Heart right ventricle (tissue), 16 donors: ENCODE data around the gene TAF10. TPM values are rescaled to one million over a fixed set of nuclear protein-coding genes. Genes with fewer than 3 reads are reported as not detected.

Experiments
- ATAC-seq, 8 donors: fragments of 200-7000 bp; cut with Tn5 transposase; one replicate each; pipeline ENCODE4 v1.9.1; 2020; ENCODE audit warnings: mild to moderate bottlenecking in 8 of 8, moderate library complexity in 8 of 8, moderate number of reproducible peaks in 1 of 8
- DNase-seq, 2 donors: peaks; one replicate each; pipeline ENCODE4 v3.0.0-alpha.2; 2020
- H3K27ac ChIP-seq, 10 donors: fragments of 200-600 bp; sonication (generic) in 2 of 10; one replicate each; pipeline versions ENCODE4 v1.5.0 to v1.8.0; 2020 to 2022; ENCODE audit warnings: mild to moderate bottlenecking in 3 of 10
- H3K27me3 ChIP-seq, 7 donors: fragments of 200-600 bp; one replicate each; pipeline ENCODE4 v1.8.0; 2021 to 2022; ENCODE audit warnings: mild to moderate bottlenecking in 2 of 7
- H3K36me3 ChIP-seq, 9 donors: fragments of 200-600 bp; sonication (generic) in 1 of 9; one replicate each; pipeline versions ENCODE4 v1.5.0 to v1.8.0; 2020 to 2022; ENCODE audit warnings: mild to moderate bottlenecking in 2 of 9
- H3K4me1 ChIP-seq, 9 donors: fragments of 200-600 bp; sonication (generic) in 1 of 9; one replicate each; pipeline versions ENCODE4 v1.5.0 to v1.8.0; 2020 to 2022; ENCODE audit warnings: mild to moderate bottlenecking in 4 of 9
- H3K4me3 ChIP-seq, 10 donors: fragments of 200-600 bp; sonication (generic) in 2 of 10; one replicate each; pipeline versions ENCODE4 v1.5.0 to v1.8.0; 2020 to 2022; ENCODE audit warnings: mild to moderate bottlenecking in 7 of 10, moderate library complexity in 2 of 10
- H3K9me3 ChIP-seq, 11 donors: fragments of 200-600 bp in 10 of 11; sonication (generic) in 2 of 11; one replicate each; pipeline versions ENCODE4 v1.5.0 to v1.8.0; 2013 to 2022; ENCODE audit warnings: mild to moderate bottlenecking in 2 of 11, control low read depth in 1 of 11, moderate library complexity in 1 of 11
- WGBS, 2 donors: extraction: QIAGEN DNeasy Blood & Tissue Kit; methylation state at CpG; one replicate each; pipeline ENCODE4 v1.1.7; 2013; ENCODE audit warnings: inconsistent platforms in 1 of 2; 5-methylcytosine and 5-hydroxymethylcytosine counted together
- intact Hi-C, 10 donors: fragments of 100-400 bp; cut with DNase I; formaldehyde crosslinking; loops; one replicate each; pipeline versions ENCODE4 v1.11.1 to v1.14.2; 2022
- polyA plus RNA-seq, 2 donors: library from polyadenylated mRNA; stranded (reverse); fragments of 200-250 nt; gene quantifications; one replicate each; pipeline ENCODE4 v1.2.3, GENCODE V29; 2013
- total RNA-seq, 10 donors: library from RNA; stranded (reverse); fragmentation: NEBNext Ultra II Directional in 3 of 10; extraction: Animal tissue kit (Norgen Biotek cat#: 25700) in 3 of 10; gene quantifications; one replicate each; pipeline versions ENCODE4 v1.2.1 to v1.2.4, GENCODE V29; 2021 to 2023
- TF ChIP-seq, protein P1 (sequence below), 9 donors: fragments of 200-600 bp; sonication (generic) in 2 of 9; IDR thresholded peaks; one replicate each; pipeline versions ENCODE4 v1.5.0 to v1.8.0; 2021 to 2022; ENCODE audit warnings: antibody characterized with exemption in 9 of 9, mild to moderate bottlenecking in 5 of 9, moderate library complexity in 1 of 9
- donor health status: Arrhythmogenic right ventricular cardiomyopathy.
- donor health status: ischemic (EF 13 %, LVEDD 7.1; RV severe dilation, severe dysfunction).
- donor health status: healthy with polysubstance abuse.
- donor health status: DM: no; HTN: yes; CAD: no.
- donor health status: DM: no; HTN: no; CAD: no.
- donor health status: ischemic (EF 25% LVEDD 6.9; RV normal size, moderate dysfunction).
- donor health status: ischemic (EF 25% LVEDD 5.7; RV mildly dilated, moderate dysfunction).
- donor health status: healthy.
- donor health status: DM: yes; HTN: yes; CAD: no.
- donor health status: Ischemic cardiomyopathy.
- donor health status: ischemic (EF 35%, LVEDD 5.7; RV mildly dilated, moderate dysfunction).
- donor health status: nonischemic (EF 11% LVEDD 7.7; RV severe dilation, severe dysfunction).
- donor health status: DM: yes; HTN: yes; CAD: no.
- donor health status: PGD.
- donor health status: ischemic (EF 29% LVEDD 5.4; RV normal size, mild dysfunction).
- donor health status: nonischemic (EF 23%, LVEDD 6.1; RV moderate dilation, normal function).

TAF10 gene
- total and polyA plus RNA-seq, 12 donors = 78.0 to 254 (median 90.5) TPM

DNA sequence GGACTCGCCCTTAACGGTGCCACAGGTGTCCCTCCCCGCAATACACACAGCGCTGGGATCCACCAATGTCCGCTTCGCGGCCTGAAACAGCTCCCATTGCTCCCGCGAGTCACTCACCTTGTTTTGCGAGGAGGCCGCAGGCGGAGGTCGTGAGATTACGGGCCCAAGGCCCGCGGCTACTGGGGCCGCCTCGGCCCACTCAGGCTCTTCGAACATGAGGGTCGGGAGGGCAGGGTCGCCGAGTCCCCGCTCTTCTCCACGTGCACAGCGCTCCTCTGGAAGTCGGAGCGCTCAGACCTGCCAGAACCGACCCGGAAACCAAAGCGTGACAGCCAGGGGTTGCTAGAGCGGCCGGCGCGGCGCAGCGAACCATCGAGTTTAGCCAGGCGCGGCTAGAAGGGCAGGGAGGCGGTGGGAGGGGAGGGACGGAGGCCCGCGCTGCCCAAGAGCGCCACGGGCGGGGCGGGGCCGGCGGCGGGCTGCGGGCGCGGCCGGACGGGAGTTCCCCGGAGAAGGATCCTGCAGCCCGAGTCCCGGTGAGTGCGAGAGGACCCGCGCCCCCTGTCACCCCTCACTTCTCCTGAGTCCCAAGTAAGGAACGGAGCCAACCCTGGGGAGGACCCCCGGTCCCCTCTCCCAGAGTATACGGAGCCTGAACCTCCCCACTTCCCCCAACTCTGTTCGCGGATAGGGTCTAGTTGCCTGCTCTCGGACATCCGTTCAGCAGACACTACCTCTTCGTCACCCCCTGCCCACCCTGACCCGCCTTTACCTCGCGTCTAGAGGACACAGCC lies 8.5 kb downstream of the TAF10 start, which contains the start of the genes ILK and RRP8:
Gene ILK, plus strand, starts transcription at position 488 of the 794 bp plus-strand sequence. CDS start 498 bp downstream, outside the sequence.
Gene RRP8, minus strand, starts transcription at position 330 of the 794 bp plus-strand sequence. Its CDS starts 114 bp downstream, at position 216.
- DNase-seq (peak; percentile 92 to 93), ATAC-seq (peak; percentile 85 to 94 (median 92))
- intact Hi-C loops = loop anchor here in 7 of 10 donors (1.0 to 10.0 kb wide), 9 partner anchors 56 to 121 kb away; partner anchors contain the start of genes MRPL17 (in 5 of the 7), ARFIP2 (in 2 of the 7) and TIMM10B (in 2 of the 7)
- peaks cover 0 to 51% (median 31%) of the 10 kb centered on the region in 9 donors for H3K36me3 ChIP-seq
- no peaks in the 10 kb centered on the region for H3K9me3 ChIP-seq
- peak within 1 kb of the TSS; percentile 93 to 99 (median 97) for H3K27ac ChIP-seq
- H3K4me1 ChIP-seq = peaks cover 15 to 80% (median 69%) of the 10 kb centered on the region in 9 donors
- 0 to 1% methylated on average over 68 to 72 of the region's 72 CpGs for WGBS, 2 donors
- peak within 1 kb of the TSS; percentile 63 to 97 (median 82) for H3K4me3 ChIP-seq
- no peaks in the 10 kb centered on the region for H3K27me3 ChIP-seq
- TF ChIP-seq, protein P1, sequence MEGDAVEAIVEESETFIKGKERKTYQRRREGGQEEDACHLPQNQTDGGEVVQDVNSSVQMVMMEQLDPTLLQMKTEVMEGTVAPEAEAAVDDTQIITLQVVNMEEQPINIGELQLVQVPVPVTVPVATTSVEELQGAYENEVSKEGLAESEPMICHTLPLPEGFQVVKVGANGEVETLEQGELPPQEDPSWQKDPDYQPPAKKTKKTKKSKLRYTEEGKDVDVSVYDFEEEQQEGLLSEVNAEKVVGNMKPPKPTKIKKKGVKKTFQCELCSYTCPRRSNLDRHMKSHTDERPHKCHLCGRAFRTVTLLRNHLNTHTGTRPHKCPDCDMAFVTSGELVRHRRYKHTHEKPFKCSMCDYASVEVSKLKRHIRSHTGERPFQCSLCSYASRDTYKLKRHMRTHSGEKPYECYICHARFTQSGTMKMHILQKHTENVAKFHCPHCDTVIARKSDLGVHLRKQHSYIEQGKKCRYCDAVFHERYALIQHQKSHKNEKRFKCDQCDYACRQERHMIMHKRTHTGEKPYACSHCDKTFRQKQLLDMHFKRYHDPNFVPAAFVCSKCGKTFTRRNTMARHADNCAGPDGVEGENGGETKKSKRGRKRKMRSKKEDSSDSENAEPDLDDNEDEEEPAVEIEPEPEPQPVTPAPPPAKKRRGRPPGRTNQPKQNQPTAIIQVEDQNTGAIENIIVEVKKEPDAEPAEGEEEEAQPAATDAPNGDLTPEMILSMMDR (IDR thresholded peaks at IDR 0.05) = peak in 6 of 9 donors; percentile 13 to 64 (median 43)

DNA sequence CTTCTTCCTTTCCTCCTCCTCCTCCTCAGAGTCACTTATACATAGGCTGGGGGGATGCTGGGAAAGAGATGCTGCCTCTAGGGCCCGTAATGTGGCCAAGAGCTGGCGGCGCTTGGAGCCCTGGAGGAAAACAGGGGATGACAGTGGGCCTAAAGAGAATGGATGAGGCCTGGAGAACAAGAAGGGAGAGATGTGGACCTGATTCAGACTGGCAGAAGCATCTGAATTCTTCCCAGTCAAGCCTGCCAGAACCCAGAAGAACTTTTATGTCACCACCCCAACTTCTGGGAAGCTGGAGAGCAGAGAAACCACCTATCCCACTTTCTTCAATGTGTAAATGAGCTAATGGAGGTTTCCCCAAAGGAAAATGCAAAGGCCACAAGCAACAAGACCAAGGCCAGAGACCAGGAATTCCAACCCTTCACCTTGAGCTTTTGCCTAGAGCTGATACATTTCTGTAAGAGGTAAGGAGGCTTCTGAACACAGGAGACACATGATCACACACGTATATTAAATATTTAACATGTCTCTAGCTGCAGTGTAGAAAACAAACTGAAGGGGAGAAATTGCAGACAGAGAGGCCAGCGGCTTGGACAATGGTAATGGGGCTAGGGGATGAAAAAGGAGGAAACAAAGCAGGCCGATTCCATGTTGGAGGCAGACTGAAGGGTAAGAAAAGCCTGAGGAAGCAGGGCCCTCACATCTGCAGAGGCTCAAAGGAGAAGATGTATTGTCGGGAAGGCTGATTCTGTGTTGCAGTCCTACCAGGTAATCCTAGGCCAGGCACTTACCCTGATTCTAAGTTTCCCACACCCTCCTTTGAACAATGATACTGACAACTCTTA lies 9.7 kb downstream of the TAF10 start:
- Histone ChIP-seq H3K27ac (peak overlapping the region in 9 of 10 donors; percentile 93 to 99 (median 98)), H3K9me3 (no peaks in the 10 kb centered on the region), H3K4me3 (peak overlapping the region; percentile 63 to 97 (median 82)), H3K27me3 (no peaks in the 10 kb centered on the region), H3K36me3 (peaks cover 0 to 51% (median 23%) of the 10 kb centered on the region in 9 donors), H3K4me1 (peaks cover 9 to 80% (median 62%) of the 10 kb centered on the region in 9 donors)
- 53 to 54% methylated on average over 7 of the region's 7 CpGs for WGBS, 2 donors
- ATAC-seq = no peak
- intact Hi-C loops = loop anchor here in 6 of 10 donors (1.0 to 10.0 kb wide), 9 partner anchors 29 to 120 kb away; partner anchors contain the start of genes MRPL17 (in 3 of the 6), ARFIP2 (in 2 of the 6) and TIMM10B (in 2 of the 6)
- peak in 1 of 2 donors; percentile 2 for DNase-seq
- TF ChIP-seq, protein P1 (IDR thresholded peaks at IDR 0.05) = no peak

DNA sequence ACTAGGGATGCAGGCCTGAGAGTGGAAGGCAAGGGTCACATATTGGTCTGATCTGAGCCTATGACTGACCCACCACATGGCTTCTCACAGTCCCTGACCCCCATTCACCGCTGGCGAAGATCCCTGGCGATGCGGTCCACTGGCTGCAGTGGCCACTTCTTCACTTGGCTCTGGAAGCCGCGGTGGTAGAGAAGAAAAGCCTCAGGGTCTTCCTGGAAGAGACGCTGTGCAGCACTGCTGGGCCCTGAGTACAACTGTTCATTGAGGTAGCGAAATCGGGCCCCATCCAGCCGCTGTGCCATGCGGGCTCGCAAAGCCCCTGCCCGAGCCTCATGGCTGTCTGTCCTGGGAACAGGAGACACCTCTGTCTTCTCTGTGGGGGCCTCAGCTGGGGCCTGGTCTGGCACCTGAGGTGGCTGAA lies 11.0 kb downstream of the TAF10 start:
- Histone ChIP-seq H3K36me3 (peaks cover 0 to 63% (median 23%) of the 10 kb centered on the region in 9 donors), H3K27me3 (no peaks in the 10 kb centered on the region), H3K27ac (peak overlapping the region in 1 of 10 donors; percentile 12), H3K4me3 (no peak overlapping the region), H3K4me1 (peaks cover 9 to 82% (median 65%) of the 10 kb centered on the region in 9 donors), H3K9me3 (no peaks in the 10 kb centered on the region)
- intact Hi-C loops = loop anchor here in 5 of 10 donors (5.0 to 10.0 kb wide), 7 partner anchors 54 to 119 kb away; partner anchors contain the start of genes ARFIP2 (in 2 of the 5), TIMM10B (in 2 of the 5) and MRPL17 (in 1 of the 5)
- DNase-seq = peak in 1 of 2 donors; percentile 1
- WGBS, 2 donors = 96 to 98% methylated on average over 13 of the region's 13 CpGs
- ATAC-seq = no peak
- TF ChIP-seq, protein P1 (IDR thresholded peaks at IDR 0.05) = no peak
